ENCODE measurements around the gene LRSAM1.

LRSAM1 gene

DNA sequence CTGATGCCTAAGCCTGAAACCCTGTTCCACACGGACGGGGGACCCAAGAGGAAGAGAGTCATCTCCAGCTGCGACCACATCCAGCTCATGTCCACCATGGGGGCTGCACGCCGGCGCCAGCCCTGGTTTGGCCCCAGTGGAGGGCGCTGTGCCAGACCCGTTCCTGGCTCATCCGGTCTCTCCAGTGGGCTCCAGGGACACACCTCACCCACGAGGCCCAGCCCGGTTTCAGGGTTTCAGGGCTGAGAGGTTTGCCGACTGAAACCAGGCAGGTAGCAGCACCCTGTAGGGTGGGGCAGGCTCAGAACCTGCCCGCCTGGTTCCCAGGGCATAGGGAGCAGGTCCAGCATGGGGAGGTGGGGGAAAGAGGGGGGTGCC lies 89.3 kb downstream of the LRSAM1 start:
- TF ChIP-seq, protein P1, sequence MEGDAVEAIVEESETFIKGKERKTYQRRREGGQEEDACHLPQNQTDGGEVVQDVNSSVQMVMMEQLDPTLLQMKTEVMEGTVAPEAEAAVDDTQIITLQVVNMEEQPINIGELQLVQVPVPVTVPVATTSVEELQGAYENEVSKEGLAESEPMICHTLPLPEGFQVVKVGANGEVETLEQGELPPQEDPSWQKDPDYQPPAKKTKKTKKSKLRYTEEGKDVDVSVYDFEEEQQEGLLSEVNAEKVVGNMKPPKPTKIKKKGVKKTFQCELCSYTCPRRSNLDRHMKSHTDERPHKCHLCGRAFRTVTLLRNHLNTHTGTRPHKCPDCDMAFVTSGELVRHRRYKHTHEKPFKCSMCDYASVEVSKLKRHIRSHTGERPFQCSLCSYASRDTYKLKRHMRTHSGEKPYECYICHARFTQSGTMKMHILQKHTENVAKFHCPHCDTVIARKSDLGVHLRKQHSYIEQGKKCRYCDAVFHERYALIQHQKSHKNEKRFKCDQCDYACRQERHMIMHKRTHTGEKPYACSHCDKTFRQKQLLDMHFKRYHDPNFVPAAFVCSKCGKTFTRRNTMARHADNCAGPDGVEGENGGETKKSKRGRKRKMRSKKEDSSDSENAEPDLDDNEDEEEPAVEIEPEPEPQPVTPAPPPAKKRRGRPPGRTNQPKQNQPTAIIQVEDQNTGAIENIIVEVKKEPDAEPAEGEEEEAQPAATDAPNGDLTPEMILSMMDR (conservative IDR thresholded peaks at IDR 0.05; ENCODE audit: low read depth, low read length) = no peak
- Histone ChIP-seq H3K4me3 (IDR thresholded peaks at IDR 0.05; ENCODE audit: insufficient read depth, low read depth, low read length) (no peak overlapping the region), H3K4me1 (ENCODE audit: low read depth, poor library complexity, severe bottlenecking) (no peaks in the 10 kb centered on the region), H2AFZ (ENCODE audit: low read depth) (no peak overlapping the region), H3K4me2 (no peak overlapping the region), H4K20me1 (ENCODE audit: insufficient read depth) (no peaks in the 10 kb centered on the region), H3K36me3 (ENCODE audit: insufficient read depth) (no peaks in the 10 kb centered on the region), H3K27me3 (ENCODE audit: insufficient read depth, low read depth) (no peaks in the 10 kb centered on the region), H3K27ac (no peak overlapping the region), H3K9ac (no peak overlapping the region), H3K79me2 (ENCODE audit: insufficient read depth, low read depth) (no peaks in the 10 kb centered on the region)

GRCh38 chr9:127541176-127541575 lies 89.9 kb downstream of the LRSAM1 start:
- H3K27ac ChIP-seq = no peak overlapping the region
- no peaks in the 10 kb centered on the region for H3K36me3 ChIP-seq (ENCODE audit: insufficient read depth)
- TF ChIP-seq, protein P1 (conservative IDR thresholded peaks at IDR 0.05; ENCODE audit: low read depth, low read length) = no peak
- H4K20me1 ChIP-seq (ENCODE audit: insufficient read depth) = no peaks in the 10 kb centered on the region
- H3K27me3 ChIP-seq (ENCODE audit: insufficient read depth, low read depth) = no peaks in the 10 kb centered on the region
- no peaks in the 10 kb centered on the region for H3K4me1 ChIP-seq (ENCODE audit: low read depth, poor library complexity, severe bottlenecking)
- H3K79me2 ChIP-seq (ENCODE audit: insufficient read depth, low read depth) = no peaks in the 10 kb centered on the region
- no peak overlapping the region for H3K9ac ChIP-seq
- H3K4me2 ChIP-seq = no peak overlapping the region
- no peak overlapping the region for H2AFZ ChIP-seq (ENCODE audit: low read depth)
- no peak overlapping the region for H3K4me3 ChIP-seq (IDR thresholded peaks at IDR 0.05; ENCODE audit: insufficient read depth, low read depth, low read length)

DNA sequence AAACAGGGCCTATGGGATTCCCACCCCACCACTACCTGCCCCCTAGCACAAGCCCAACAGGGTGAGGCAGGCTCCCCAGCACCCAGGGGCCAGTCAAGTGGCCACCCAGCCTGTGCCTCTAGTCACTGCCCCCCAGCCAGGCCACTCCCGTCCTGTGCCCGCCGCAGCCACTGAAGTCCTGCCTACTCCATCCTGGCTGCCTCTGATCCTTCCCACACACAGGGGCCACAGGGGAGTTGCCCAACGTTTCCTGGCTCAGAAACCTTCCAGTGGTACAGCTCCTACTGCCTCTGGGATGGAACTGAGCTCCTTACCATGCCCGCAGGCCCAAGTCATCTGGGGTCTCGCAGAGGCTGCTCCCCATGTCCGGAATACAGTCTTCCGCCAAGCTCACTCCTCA lies 90.6 kb downstream of the LRSAM1 start:
- TF ChIP-seq, protein P1 (conservative IDR thresholded peaks at IDR 0.05; ENCODE audit: low read depth, low read length) = no peak
- no peak overlapping the region for H3K27ac ChIP-seq
- H4K20me1 ChIP-seq (ENCODE audit: insufficient read depth) = no peaks in the 10 kb centered on the region
- H3K79me2 ChIP-seq (ENCODE audit: insufficient read depth, low read depth) = no peaks in the 10 kb centered on the region
- no peak overlapping the region for H2AFZ ChIP-seq (ENCODE audit: low read depth)
- H3K4me2 ChIP-seq = no peak overlapping the region
- H3K36me3 ChIP-seq (ENCODE audit: insufficient read depth) = no peaks in the 10 kb centered on the region
- no peak overlapping the region for H3K4me3 ChIP-seq (IDR thresholded peaks at IDR 0.05; ENCODE audit: insufficient read depth, low read depth, low read length)
- no peak overlapping the region for H3K9ac ChIP-seq
- H3K4me1 ChIP-seq (ENCODE audit: low read depth, poor library complexity, severe bottlenecking) = no peaks in the 10 kb centered on the region
- no peaks in the 10 kb centered on the region for H3K27me3 ChIP-seq (ENCODE audit: insufficient read depth, low read depth)

GRCh38 chr9:127543221-127543620 lies 91.9 kb downstream of the LRSAM1 start:
- no peaks in the 10 kb centered on the region for H3K27me3 ChIP-seq (ENCODE audit: insufficient read depth, low read depth)
- H3K9ac ChIP-seq = no peak overlapping the region
- no peaks in the 10 kb centered on the region for H3K4me1 ChIP-seq (ENCODE audit: low read depth, poor library complexity, severe bottlenecking)
- H3K4me3 ChIP-seq (IDR thresholded peaks at IDR 0.05; ENCODE audit: insufficient read depth, low read depth, low read length) = no peak overlapping the region
- no peaks in the 10 kb centered on the region for H3K36me3 ChIP-seq (ENCODE audit: insufficient read depth)
- TF ChIP-seq, protein P1 (conservative IDR thresholded peaks at IDR 0.05; ENCODE audit: low read depth, low read length) = no peak
- H3K27ac ChIP-seq = no peak overlapping the region
- no peaks in the 10 kb centered on the region for H4K20me1 ChIP-seq (ENCODE audit: insufficient read depth)
- no peaks in the 10 kb centered on the region for H3K79me2 ChIP-seq (ENCODE audit: insufficient read depth, low read depth)
- H3K4me2 ChIP-seq = no peak overlapping the region
- no peak overlapping the region for H2AFZ ChIP-seq (ENCODE audit: low read depth)
